ENCODE data around the gene DIS3L2.
A peak's percentile ranks its signal among the peaks of the same experiment; 100 is the strongest.
"Not testable (repeated sequence)": the region's sequence is repeated elsewhere in the genome, so short reads cannot be mapped to it uniquely, and the experiment has no call there.

DIS3L2 gene

DNA sequence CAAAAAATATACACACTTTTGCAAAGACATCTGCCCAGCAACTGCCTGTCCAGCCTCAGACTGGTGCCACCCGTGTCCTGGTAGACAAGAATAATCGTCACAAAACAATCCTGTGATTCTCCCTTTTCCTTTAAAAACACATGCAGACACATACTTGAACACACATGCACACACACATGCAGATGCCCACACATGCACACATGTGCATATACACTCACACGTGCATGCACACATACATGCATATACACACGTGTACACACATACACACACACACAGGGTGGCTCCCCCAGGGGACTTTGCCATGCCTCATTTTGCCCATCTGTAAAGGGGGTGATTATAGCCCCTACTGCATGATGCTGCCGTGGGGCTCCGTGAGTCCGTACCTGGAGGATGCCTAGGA, 392.1 kb downstream of the DIS3L2 start:
- DNase-seq = no peak

- no peak for DNase-seq
Observed at GRCh38 chr2:232354069-232354468, 392.6 kb downstream of the DIS3L2 start.

GRCh38 chr2:232361646-232362045, 400.1 kb downstream of the DIS3L2 start:
- no peak for DNase-seq

- DNase-seq = no peak
Observed at GRCh38 chr2:232362174-232362900, 400.8 kb downstream of the DIS3L2 start.

- not testable (repeated sequence) for DNase-seq
Observed at GRCh38 chr2:232363064-232363783, 401.7 kb downstream of the DIS3L2 start.

DNA sequence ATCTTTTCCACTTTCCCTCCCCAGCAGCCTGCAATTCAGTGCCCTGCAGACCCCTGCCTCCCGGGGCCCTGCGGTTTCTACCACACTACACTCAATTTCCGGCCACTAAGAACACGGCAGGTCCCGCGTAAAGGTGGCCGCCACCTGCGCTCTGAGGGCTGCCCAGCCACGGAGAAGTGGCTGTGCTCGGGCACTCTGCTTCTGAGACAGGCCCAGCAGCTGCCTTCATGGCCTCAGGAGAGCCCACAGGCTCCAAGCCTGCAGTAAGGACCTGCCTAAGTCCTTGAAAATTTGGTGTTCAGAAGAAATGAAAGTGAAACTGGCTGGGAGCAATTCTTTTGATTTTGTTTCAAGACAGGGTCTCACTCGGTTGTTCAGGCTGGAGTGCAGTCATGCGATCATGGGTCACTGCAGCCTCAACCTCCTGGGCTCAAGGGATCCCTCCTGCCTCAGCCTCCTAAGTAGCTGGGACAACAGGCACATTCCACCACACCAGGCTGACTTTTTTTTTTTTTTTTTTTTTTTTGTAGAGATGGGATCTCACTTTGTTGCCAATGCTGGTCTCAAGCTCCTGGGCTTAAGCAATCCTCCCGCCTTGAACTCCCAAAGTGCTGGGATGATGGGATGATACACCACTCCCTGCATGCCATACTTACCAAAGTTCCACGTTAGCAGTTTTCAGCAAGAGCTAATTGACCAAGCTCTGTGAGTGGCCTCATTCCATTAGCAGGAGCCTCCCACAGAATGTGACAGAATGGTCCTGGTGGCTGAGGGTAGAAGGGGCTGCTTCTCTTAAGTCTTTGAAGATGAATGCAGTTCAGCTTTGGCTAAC, 402.5 kb downstream of the DIS3L2 start:
- DNase-seq = peak; percentile 36

DNA sequence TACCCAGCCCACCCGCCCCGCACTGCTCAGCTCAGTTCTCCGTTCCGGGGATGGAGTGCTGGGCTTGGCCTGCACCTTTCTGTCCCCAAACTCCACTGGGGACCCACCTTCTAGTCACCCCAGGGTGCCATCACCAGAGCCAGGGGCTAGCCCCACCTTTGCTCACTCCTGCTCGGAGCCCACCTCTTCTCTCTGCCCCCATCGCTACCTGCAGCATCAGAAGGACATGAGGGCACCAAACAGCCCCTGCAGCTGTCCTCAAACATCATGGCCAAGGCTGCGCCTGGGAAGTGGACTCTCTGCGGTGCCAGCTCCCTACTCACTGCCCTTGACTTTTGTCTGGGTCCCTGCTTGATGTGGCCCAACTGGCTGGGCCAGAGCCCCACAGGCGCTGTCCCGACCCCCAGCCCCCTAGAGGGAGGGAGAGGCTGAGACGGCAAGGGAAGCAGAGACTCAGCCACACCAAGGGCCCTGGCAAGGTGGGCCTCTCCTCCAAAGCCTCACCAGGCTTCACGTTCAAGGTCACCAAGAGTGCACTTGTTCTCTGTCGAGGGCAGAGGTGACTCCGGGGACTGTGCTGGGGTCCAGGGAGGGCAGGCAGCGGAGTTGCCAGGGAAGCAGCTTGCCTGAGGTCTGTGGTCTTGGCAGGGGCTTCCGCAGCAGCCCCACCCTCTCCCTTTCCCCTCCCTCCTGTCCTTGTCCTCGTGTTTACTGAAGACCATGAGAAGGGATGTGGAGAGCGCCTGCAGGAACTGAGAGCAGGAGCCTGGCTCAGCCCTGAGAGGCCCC, 403.5 kb downstream of the DIS3L2 start:
- not testable (repeated sequence) for DNase-seq

DNA sequence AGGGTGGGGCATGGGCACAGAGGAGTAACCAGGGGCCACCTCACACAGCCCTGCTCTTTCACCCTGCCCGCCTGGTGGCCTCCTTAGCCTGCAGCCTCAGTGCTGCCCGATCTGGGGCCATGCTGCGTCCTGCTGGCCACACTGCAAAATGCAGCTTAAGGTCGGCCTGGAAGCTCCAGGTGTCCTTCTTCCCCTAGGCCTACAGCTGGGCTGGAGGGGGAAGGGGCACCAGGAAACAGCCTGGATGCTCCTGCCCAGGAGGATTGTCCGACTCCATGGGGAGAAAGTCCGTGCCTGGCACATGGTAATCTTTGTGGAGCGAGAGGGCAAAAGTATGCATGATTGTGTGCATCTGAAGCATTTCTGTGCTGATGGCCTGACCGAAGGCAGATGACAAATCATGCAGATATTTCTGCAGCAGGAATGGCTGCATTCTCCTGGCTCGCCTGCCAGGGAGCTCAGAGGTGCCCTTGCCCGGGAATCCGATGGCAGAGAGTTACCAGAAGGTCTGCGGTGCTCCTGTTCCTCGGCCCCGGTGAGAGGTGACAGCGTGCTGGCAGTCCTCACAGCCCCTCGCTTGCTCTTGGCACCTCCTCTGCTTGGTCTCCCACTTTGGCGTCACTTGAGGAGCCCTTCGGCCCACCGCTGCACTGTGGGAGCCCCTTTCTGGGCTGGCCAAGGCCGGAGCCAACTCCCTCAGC, 404.3 kb downstream of the DIS3L2 start:
- no peak for DNase-seq

GRCh38 chr2:232366461-232366860, 404.9 kb downstream of the DIS3L2 start:
- DNase-seq = not testable (repeated sequence)

DNA sequence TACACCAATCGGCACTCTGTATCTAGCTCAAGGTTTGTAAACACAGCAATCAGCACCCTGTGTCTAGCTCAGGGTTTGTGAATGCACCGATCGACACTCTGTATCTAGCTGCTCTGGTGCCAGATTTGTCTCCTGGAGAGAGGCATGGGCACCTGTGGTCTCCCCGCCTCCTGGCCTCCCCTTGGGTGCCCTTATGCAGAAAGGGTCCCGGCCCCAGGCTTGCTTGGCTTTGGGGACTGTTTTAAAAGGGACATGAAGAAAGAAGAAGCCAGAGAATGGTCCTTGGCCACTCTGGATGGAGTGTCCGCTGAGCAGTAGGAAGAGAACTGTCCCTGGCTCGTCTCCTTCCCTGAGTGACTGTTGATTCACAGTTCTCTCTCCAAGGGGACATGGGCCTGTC, 405.5 kb downstream of the DIS3L2 start:
- DNase-seq = no peak

DNA sequence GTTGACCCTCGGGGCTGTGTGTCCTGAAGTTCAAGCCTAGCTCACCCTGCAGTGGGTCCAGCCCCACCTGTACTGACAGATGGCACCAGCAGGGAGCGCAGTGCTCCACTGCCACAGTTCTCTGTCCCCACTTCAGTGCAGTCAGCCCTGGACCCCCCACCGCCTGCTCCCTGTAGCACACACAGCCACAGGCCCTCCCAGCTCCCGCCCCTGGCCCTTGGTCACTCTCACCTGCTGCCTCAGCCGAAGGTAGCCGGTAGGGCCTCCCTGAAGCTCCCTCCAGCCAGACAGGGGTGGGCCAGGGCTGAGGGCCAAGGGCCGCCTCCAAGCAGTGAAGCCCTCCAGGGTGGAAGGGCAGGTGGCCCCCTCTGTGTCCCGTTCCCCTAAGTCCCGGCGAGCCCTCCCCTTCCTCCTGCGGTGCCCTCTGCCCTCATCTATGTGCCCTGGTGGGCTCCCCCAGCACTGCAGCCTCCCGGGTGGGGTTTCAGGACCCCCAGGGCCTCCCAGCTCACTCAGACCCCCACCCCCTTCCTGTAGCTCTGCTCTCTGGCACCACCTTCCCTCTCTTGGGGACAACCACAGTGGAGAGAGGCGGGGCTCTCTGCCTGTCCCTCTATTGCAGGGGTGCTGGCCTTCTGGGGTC, 406.2 kb downstream of the DIS3L2 start:
- no peak for DNase-seq

- no peak for DNase-seq
Observed at GRCh38 chr2:232368311-232368731, 406.8 kb downstream of the DIS3L2 start.

DNA sequence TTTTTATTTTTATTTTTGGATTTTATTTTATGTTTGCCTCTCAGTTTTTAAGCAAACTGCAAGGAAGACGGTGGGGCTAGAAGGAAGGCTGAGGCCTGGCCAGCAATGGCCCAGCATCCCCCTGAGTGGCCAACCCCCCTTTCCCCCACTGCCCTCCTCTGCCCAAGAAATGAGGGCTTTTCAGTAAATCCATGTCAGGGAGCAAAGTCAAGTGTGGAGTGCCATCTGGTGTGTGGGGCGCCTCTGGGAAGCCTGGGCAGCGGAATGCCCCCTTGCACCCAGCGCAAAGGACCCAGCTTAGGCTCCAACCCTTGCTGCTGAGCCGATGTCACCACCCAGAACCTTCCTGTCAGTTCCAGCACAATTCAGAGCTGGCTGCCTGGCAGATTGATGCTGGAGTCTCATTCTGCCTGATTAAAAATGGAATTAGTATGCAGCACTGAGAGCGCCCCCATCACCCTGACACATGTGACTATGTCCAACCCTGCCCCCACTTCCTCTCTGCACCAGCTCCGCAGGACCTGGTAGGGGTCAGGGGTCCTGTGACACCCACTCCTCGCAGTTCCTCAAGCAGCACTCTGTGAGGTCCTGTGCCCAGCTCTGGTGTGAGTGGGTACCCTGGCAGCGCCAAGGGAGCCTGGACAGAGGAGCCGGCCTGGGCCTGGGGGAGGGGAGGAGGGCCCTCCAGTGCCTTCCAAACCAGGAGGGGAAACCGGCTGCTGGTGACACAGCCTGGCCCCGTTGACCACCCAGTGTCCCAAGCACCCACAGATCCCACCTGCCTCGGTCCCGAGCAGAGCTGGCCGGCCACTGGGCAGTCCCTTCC, 407.8 kb downstream of the DIS3L2 start:
- no peak for DNase-seq

DNA sequence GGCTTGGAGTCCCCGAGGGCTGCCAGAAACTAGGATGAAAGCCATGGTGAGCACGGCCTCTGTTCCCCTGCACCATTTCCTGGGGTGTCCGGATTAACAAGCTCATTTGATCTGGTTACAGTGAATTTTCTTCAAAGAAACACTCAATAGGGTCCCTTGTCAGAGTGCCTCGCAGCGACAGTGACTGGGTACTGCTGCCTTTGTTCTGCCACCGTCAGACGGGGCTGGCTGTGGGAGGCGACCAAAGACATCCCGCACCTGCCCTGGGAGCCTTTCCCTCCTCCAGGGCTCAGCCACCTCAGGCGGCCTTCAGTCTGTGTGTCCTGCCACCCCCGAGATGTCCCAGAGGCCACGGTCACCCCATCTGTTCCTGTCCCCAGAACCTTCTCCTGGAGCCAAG, 408.5 kb downstream of the DIS3L2 start:
- not testable (repeated sequence) for DNase-seq

- DNase-seq = no peak
Observed at GRCh38 chr2:232372231-232373208, 411.0 kb downstream of the DIS3L2 start.

DNA sequence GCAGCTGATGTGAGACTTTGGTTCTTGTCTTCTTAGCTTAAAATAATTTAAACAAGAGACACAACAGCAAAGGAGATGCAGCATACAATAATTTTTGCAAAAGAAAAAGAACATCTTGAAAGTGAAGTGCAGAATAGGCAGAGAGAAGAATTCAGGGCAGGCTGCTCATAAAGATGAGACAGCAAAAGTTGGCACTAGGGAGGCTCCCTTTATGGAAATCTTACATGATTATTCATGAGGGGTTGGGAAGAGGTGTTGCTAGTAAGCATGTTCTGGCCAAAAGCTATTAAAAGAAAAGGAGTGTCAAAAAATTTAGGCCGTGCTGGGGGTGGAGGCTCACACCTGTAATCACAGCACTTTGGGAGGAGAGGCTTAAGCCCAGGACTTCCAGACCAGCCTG, 412.8 kb downstream of the DIS3L2 start:
- DNase-seq = no peak

DNA sequence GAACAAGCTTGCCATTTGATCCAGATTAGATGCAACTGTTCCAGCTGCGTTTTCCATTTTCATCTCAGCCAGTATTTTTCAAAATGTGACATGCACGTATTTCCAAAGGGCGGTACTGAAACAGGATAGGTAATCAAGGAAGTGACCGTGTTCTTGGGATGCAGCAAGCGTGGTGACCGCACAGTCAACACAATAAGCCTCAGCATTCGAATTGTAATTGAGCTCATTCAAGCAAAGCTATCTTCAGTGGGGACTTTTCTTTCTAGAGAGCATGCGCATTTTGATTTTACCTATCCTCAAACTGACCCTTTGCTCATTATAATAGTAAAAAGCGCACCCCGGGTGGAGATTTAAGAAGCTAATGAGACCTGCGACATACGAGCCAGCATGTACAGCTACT, 413.7 kb downstream of the DIS3L2 start:
- no peak for DNase-seq

- no peak for DNase-seq
Observed at GRCh38 chr2:232376260-232376659, 414.7 kb downstream of the DIS3L2 start.

DNA sequence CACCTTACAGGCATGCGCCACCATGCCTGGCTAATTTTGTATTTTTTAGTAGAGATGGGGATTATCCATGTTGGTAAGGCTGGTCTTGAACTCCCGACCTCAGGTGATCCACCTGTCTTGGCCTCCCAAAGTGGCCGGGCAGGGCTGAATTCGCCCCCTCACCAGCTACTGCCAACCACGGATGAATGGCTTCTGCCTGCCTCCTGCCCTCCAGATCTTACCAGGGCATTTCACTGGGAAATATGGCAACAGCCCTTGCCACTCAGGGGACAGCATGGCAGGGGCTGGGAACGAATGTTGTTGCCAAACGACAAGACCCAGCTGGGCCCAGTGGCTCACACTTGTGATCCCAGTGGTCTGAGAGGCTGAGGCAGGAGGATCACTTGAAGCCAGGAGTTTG, 415.2 kb downstream of the DIS3L2 start:
- no peak for DNase-seq
